ENCODE results near the gene SPATA1.

GRCh38 chr1:84613887-84614286 is 107.7 kb downstream of the SPATA1 start:
- TF ChIP-seq, protein P1, sequence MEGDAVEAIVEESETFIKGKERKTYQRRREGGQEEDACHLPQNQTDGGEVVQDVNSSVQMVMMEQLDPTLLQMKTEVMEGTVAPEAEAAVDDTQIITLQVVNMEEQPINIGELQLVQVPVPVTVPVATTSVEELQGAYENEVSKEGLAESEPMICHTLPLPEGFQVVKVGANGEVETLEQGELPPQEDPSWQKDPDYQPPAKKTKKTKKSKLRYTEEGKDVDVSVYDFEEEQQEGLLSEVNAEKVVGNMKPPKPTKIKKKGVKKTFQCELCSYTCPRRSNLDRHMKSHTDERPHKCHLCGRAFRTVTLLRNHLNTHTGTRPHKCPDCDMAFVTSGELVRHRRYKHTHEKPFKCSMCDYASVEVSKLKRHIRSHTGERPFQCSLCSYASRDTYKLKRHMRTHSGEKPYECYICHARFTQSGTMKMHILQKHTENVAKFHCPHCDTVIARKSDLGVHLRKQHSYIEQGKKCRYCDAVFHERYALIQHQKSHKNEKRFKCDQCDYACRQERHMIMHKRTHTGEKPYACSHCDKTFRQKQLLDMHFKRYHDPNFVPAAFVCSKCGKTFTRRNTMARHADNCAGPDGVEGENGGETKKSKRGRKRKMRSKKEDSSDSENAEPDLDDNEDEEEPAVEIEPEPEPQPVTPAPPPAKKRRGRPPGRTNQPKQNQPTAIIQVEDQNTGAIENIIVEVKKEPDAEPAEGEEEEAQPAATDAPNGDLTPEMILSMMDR (IDR thresholded peaks at IDR 0.05; ENCODE audit: low read length), result no peak
- TF ChIP-seq EZH2phosphoT487 (IDR thresholded peaks at IDR 0.05; ENCODE audit: low read length), result no peak
